Prostate gland (tissue), 2 donors: ENCODE results near the gene PTPRJ. TPM values are rescaled to one million over a fixed set of nuclear protein-coding genes. Genes with fewer than 3 reads are reported as not detected.

Source experiments
- DNase-seq: peaks from one replicate; pipeline ENCODE4 v3.0.0-alpha.2; 2019; ENCODE audit warnings: low spot score
- H3K27ac ChIP-seq, 2 donors: fragments of 200-600 bp; sonication (generic); 2 replicates each; pipeline ENCODE4 v1.5.1; 2017 to 2019
- H3K27me3 ChIP-seq: fragments of 200-600 bp; sonication (generic); replicated peaks from 2 replicates; pipeline ENCODE4 v1.5.1; 2019; ENCODE audit not compliant: insufficient read depth
- H3K36me3 ChIP-seq, 2 donors: fragments of 200-600 bp; sonication (generic); 1 replicate in 1 of 2; 2 replicates in 1 of 2; pipeline versions ENCODE4 v1.5.1 to v1.8.1; 2017 to 2019
- H3K4me1 ChIP-seq: fragments of 200-600 bp; sonication (generic); replicated peaks from 2 replicates; pipeline ENCODE4 v1.5.1; 2019
- H3K4me3 ChIP-seq, 2 donors: fragments of 200-600 bp; sonication (generic); 2 replicates each; pipeline ENCODE4 v1.5.1; 2017 to 2019
- H3K9me3 ChIP-seq: fragments of 200-600 bp; sonication (generic); 2 replicates; pipeline ENCODE4 v1.5.1; 2017
- POLR2A ChIP-seq: fragments of 450-650 bp; IDR thresholded peaks from one replicate; pipeline ENCODE4 v1.6.1; 2016; ENCODE audit warnings: antibody characterized with exemption, mild to moderate bottlenecking
- POLR2AphosphoS5 ChIP-seq: sonication (generic); formaldehyde crosslinking; IDR thresholded peaks from one replicate; pipeline ENCODE4 v1.6.1; 2017; ENCODE audit warnings: antibody characterized with exemption
- WGBS: methylation state at CpG from one replicate; pipeline ENCODE4 v1.1.5; 2018; 5-methylcytosine and 5-hydroxymethylcytosine counted together
- intact Hi-C: fragments of 100-400 bp; cut with DNase I; formaldehyde crosslinking; loops from one replicate; pipeline ENCODE4 v1.14.2; 2022
- total RNA-seq, 2 donors: library from RNA; depleted of rRNA; stranded (reverse); fragments of >200 nt; gene quantifications; one replicate each; pipeline ENCODE4 v1.1.0, GENCODE V29; 2016
- TF ChIP-seq, protein P1 (sequence below), 4 experiments: fragments of 200-600 bp in 2 of 4; fragments of 450-650 bp in 2 of 4; sonication (generic) in 2 of 4; IDR thresholded peaks; 1 replicate in 3 of 4; 2 replicates in 1 of 4; pipeline ENCODE4 v1.5.1; 2016 to 2019; ENCODE audit warnings: antibody characterized with exemption in 4 of 4, mild to moderate bottlenecking in 2 of 4, moderate library complexity in 2 of 4

PTPRJ gene
- total RNA-seq, 2 donors from 2014 or later, result 24.9 to 48.0 TPM

DNA sequence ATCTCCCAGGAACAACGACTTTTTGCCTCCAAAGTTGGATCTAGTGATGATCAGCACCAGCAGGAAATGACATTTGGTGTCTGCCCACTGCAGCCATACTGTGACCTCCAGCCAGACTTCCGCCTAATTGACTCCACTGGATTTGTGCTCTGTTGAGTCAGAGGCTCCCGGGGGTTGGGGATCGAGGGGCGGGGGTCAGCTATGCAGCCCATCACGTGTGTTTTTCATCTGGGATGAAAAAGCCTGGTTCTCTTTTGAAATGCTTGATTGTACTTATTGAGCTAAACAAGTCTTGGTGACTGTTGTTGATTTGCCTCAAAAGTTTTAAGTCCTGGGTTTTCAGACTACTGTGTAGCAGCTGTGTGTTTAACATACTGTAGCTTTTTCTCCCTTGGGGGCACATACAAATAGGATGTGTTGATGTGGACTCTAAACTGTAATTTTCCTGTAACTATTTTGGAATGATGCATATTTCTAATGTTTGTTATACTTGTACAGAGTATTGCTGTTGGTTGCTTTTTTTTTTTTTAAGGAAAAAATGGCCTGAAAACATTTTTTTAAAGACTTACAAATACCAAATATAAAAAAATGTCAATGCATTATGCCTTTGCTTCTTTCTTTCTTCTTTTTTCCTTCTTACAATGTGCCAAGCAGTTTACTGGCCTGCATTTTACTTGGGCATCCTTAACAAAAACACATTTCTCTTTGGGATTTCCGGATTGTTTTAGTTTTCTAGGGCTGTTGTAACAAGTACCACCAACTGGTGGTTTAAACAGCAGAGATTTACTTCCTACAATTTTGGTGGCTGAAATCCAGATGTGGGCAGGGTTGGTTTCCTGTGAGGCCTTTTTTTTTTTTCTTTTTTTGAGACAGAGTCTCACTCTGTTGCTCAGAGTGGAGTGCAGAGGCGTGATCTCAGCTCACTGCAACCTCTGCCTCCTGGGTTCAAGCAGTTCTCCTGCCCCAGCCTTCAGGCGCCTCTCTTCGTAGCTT, 190.2 kb downstream of the PTPRJ start:
- no peaks in the 10 kb centered on the region for H3K9me3 ChIP-seq
- no peak for DNase-seq
- WGBS, result 71% methylated on average over 10 of the region's 10 CpGs
- intact Hi-C loops, result no loop called here
- no peak overlapping the region for H3K27ac ChIP-seq
- no peaks in the 10 kb centered on the region for H3K27me3 ChIP-seq
- no peaks in the 10 kb centered on the region for H3K36me3 ChIP-seq
- no peaks in the 10 kb centered on the region for H3K4me1 ChIP-seq
- H3K4me3 ChIP-seq, result no peak overlapping the region
- TF ChIP-seq POLR2AphosphoS5 (no peak), POLR2A (no peak)
- TF ChIP-seq, protein P1, sequence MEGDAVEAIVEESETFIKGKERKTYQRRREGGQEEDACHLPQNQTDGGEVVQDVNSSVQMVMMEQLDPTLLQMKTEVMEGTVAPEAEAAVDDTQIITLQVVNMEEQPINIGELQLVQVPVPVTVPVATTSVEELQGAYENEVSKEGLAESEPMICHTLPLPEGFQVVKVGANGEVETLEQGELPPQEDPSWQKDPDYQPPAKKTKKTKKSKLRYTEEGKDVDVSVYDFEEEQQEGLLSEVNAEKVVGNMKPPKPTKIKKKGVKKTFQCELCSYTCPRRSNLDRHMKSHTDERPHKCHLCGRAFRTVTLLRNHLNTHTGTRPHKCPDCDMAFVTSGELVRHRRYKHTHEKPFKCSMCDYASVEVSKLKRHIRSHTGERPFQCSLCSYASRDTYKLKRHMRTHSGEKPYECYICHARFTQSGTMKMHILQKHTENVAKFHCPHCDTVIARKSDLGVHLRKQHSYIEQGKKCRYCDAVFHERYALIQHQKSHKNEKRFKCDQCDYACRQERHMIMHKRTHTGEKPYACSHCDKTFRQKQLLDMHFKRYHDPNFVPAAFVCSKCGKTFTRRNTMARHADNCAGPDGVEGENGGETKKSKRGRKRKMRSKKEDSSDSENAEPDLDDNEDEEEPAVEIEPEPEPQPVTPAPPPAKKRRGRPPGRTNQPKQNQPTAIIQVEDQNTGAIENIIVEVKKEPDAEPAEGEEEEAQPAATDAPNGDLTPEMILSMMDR (IDR thresholded peaks at IDR 0.05), result no peak

DNA sequence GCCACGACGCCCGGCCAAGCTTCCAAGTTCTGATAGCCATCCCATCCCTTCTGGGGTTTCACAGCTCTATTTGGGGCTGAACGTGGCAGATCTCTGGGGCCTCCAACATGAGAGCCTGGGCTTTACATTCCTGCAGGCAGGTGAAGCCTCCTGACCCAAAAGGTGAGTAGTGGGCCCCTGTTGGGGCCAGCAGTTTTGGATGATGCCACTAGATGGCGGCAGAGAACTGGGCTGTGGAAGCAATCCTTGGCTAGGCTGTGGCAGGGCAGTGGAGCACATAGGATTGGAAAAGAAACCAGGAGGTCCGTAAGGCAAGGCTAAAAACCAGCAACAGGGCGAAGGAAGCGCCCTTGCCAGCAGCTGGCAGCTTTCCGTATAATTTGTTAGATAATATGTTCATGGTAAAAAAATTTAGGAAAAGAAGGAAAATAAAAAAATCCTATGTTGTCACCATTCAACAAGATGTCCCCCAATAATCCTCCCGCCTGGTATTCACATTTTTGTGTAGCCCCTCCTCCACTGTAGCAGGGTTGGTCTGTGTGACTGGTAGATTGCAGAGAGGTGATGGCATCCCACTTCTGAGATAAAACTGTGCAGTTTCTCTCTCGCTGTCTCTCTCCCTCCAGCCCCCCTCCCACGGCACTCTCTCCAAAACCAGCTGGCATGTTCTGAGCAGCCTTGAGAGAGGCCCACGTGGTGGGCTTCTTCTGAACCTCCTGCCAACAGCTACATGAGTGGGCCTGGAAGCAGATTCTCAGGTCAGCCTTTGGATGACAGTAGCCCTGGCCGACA, 192.7 kb downstream of the PTPRJ start:
- Histone ChIP-seq H3K4me3 (no peak overlapping the region), H3K27me3 (no peaks in the 10 kb centered on the region), H3K27ac (no peak overlapping the region), H3K4me1 (no peaks in the 10 kb centered on the region), H3K9me3 (no peaks in the 10 kb centered on the region), H3K36me3 (no peaks in the 10 kb centered on the region)
- DNase-seq, result peak; percentile 37
- TF ChIP-seq, protein P1 (IDR thresholded peaks at IDR 0.05), result peak in 3 of 4 experiments; percentile 53 to 78 (median 61)
- TF ChIP-seq POLR2A (no peak), POLR2AphosphoS5 (no peak)
- 49% methylated on average over 14 of the region's 14 CpGs for WGBS
- intact Hi-C loops, result no loop called here

DNA sequence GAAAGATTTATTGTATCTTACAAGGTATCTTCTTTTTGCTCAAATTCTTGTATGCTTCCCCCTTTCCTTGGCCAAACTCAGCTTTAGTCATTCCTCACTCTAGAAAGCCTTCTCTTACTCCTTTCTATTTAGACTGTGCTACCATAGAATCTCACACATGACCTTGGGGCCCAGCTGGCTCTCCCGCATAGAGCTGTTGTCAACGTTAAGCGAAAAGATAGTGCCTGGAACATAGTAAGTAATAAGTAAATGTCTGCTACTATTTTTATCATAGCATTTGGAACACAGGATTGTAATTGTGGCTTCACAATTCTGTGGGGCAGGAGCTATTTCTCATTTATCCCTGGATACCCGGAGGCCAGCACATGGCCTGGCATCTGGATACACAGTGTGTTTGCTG, 197.3 kb downstream of the PTPRJ start:
- no peak for DNase-seq
- TF ChIP-seq, protein P1 (IDR thresholded peaks at IDR 0.05), result no peak
- TF ChIP-seq POLR2A, result no peak
- no peak for TF ChIP-seq POLR2AphosphoS5
- H3K36me3 ChIP-seq, result no peaks in the 10 kb centered on the region
- H3K27me3 ChIP-seq, result no peaks in the 10 kb centered on the region
- intact Hi-C loops, result no loop called here
- H3K9me3 ChIP-seq, result no peaks in the 10 kb centered on the region
- no peaks in the 10 kb centered on the region for H3K4me1 ChIP-seq
- 85% methylated on average over 4 of the region's 4 CpGs for WGBS
- H3K27ac ChIP-seq, result no peak overlapping the region
- H3K4me3 ChIP-seq, result no peak overlapping the region

DNA sequence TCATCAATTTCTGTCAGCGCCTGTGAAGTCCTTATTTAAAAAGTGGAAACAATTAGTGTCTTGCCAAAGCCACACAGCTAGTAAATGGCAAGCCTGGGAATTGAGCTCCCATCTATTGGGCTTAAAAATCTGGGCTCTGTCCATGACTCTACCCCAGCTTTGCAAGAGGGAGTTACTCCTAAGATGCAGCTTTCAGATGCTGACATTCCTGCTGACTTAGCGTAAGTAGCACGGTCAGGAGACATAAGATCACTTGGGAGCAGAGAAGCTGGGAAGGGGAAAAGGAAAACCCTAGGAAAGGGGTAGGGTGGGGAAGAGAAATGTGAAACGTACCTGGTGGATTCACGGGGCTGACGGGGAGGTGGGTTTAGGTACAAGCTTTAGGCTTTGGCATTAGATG, 200.3 kb downstream of the PTPRJ start:
- Histone ChIP-seq H3K4me3 (no peak overlapping the region), H3K4me1 (no peaks in the 10 kb centered on the region), H3K27ac (no peak overlapping the region), H3K27me3 (no peaks in the 10 kb centered on the region), H3K36me3 (no peaks in the 10 kb centered on the region), H3K9me3 (no peaks in the 10 kb centered on the region)
- no peak for DNase-seq
- intact Hi-C loops, result no loop called here
- TF ChIP-seq POLR2AphosphoS5 (no peak), POLR2A (no peak)
- TF ChIP-seq, protein P1 (IDR thresholded peaks at IDR 0.05), result no peak
- 82% methylated on average over 6 of the region's 6 CpGs for WGBS
